ENCODE measurements around the gene ZNF292.

DNA sequence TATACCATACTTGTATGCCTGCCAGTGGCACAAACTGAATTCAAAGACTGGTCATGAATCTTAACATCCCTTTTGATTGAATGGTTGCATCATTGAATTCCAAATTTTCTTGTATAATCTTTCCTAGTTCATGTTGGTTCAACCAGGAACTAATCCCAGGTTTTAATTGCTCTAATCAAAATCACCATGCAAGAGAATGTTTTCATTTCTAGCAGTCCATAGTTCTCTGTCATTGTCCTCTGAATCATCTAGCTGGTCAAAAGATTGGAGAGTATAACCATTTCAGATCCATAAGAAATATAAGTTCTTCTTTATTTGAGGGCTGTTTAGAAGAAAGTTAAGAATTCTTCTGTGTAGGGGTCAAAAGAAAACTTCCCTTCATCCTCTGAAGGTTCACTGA, 57.2 kb downstream of the ZNF292 start:
- TF ChIP-seq POLR2A (IDR thresholded peaks at IDR 0.05) = no peak
- TF ChIP-seq, protein P1, sequence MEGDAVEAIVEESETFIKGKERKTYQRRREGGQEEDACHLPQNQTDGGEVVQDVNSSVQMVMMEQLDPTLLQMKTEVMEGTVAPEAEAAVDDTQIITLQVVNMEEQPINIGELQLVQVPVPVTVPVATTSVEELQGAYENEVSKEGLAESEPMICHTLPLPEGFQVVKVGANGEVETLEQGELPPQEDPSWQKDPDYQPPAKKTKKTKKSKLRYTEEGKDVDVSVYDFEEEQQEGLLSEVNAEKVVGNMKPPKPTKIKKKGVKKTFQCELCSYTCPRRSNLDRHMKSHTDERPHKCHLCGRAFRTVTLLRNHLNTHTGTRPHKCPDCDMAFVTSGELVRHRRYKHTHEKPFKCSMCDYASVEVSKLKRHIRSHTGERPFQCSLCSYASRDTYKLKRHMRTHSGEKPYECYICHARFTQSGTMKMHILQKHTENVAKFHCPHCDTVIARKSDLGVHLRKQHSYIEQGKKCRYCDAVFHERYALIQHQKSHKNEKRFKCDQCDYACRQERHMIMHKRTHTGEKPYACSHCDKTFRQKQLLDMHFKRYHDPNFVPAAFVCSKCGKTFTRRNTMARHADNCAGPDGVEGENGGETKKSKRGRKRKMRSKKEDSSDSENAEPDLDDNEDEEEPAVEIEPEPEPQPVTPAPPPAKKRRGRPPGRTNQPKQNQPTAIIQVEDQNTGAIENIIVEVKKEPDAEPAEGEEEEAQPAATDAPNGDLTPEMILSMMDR (IDR thresholded peaks at IDR 0.05) = no peak
